GM23338 (cell line): ENCODE measurements around the gene SMAD1. TPM values are rescaled to one million over a fixed set of nuclear protein-coding genes. Genes with fewer than 3 reads are reported as not detected.

ENCODE experiments used
- ATAC-seq: fragments of 200-7000 bp; cut with Tn5 transposase; 3 replicates; pipeline ENCODE4 v1.9.1; 2020
- DNase-seq: peaks from one replicate; pipeline ENCODE4 v3.0.0-alpha.2; 2015; ENCODE audit warnings: low spot score
- H2AFZ ChIP-seq: fragments of 200-600 bp; sonication (generic); 2 replicates; pipeline ENCODE4 v1.8.0; 2016; ENCODE audit warnings: antibody characterized with exemption, mild to moderate bottlenecking, moderate library complexity
- H3F3A ChIP-seq: fragments of 200-600 bp; sonication (generic); replicated peaks from 2 replicates; pipeline ENCODE4 v1.8.0; 2017; ENCODE audit warnings: antibody characterized with exemption, mixed run types, low read depth
- H3K27ac ChIP-seq: fragments of 200-600 bp; sonication (generic); 2 replicates; pipeline ENCODE4 v1.6.1; 2016; ENCODE audit warnings: low read depth
- H3K27me3 ChIP-seq: fragments of 200-600 bp; sonication (generic); 2 replicates; pipeline ENCODE4 v1.8.0; 2016; ENCODE audit warnings: mild to moderate bottlenecking, mixed run types, moderate library complexity; ENCODE audit not compliant: insufficient read depth
- H3K36me3 ChIP-seq: fragments of 200-600 bp; sonication (generic); 2 replicates; pipeline ENCODE4 v1.8.0; 2016; ENCODE audit warnings: mild to moderate bottlenecking; ENCODE audit not compliant: insufficient read depth
- H3K4me1 ChIP-seq: fragments of 200-600 bp; sonication (generic); 2 replicates; pipeline ENCODE4 v1.8.0; 2016; ENCODE audit warnings: mild to moderate bottlenecking, moderate library complexity; ENCODE audit not compliant: insufficient read depth
- H3K4me2 ChIP-seq: fragments of 200-600 bp; sonication (generic); 2 replicates; pipeline ENCODE4 v1.7.1; 2017; ENCODE audit warnings: mixed run types
- H3K4me3 ChIP-seq: fragments of 200-600 bp; sonication (generic); 2 replicates; pipeline ENCODE4 v1.6.1; 2016; ENCODE audit warnings: mixed run types
- H3K79me2 ChIP-seq: fragments of 200-600 bp; sonication (generic); replicated peaks from 2 replicates; pipeline ENCODE4 v1.8.0; 2017; ENCODE audit warnings: mild to moderate bottlenecking; ENCODE audit not compliant: insufficient read depth
- H3K9me2 ChIP-seq: fragments of 200-600 bp; sonication (generic); 2 replicates; pipeline ENCODE4 v1.8.0; 2017; ENCODE audit not compliant: insufficient read depth
- H4K20me1 ChIP-seq: fragments of 200-600 bp; sonication (generic); replicated peaks from 2 replicates; pipeline ENCODE4 v1.8.0; 2017; ENCODE audit warnings: mild to moderate bottlenecking; ENCODE audit not compliant: insufficient read depth
- H3K27ac Mint-ChIP-seq: 2 replicates; pipeline ENCODE4 v1.8.0; 2020; ENCODE audit warnings: inconsistent platforms, mild to moderate bottlenecking, moderate library complexity, mixed read lengths
- H3K27me3 Mint-ChIP-seq: 3 replicates; pipeline ENCODE4 v1.8.0; 2022; ENCODE audit warnings: low read depth, mild to moderate bottlenecking, moderate library complexity, mixed read lengths, inconsistent platforms; ENCODE audit not compliant: insufficient read depth, poor library complexity
- H3K36me3 Mint-ChIP-seq: 3 replicates; pipeline ENCODE4 v1.8.0; 2021; ENCODE audit warnings: low read depth, mild to moderate bottlenecking, inconsistent platforms, moderate library complexity, mixed read lengths
- H3K4me1 Mint-ChIP-seq: 3 replicates; pipeline ENCODE4 v1.8.0; 2020; ENCODE audit warnings: mild to moderate bottlenecking, inconsistent platforms, mixed read lengths
- H3K4me3 Mint-ChIP-seq: 3 replicates; pipeline ENCODE4 v1.8.0; 2021; ENCODE audit warnings: moderate library complexity, mild to moderate bottlenecking, inconsistent platforms, mixed read lengths
- H3K9me3 Mint-ChIP-seq: 3 replicates; pipeline ENCODE4 v1.8.0; 2020; ENCODE audit warnings: moderate library complexity, mild to moderate bottlenecking, inconsistent platforms, mixed read lengths
- CREB1 ChIP-seq: fragments of 250-450 bp; sonication (Bioruptor Pico); IDR thresholded peaks from 2 replicates; pipeline ENCODE4 v1.5.0; 2020; ENCODE audit warnings: low read depth, mild to moderate bottlenecking, moderate library complexity
- CTCF ChIP-seq, 2 experiments: fragments of 200-600 bp in 1 of 2; sonication (generic) in 1 of 2; conservative IDR thresholded peaks; 2 replicates each; pipeline versions ENCODE4 v1.5.1 to v1.6.1; 2016 to 2017; ENCODE audit warnings: antibody characterized with exemption in 2 of 2, low read depth in 2 of 2, mild to moderate bottlenecking in 2 of 2, moderate library complexity in 1 of 2
- EZH2 ChIP-seq: fragments of 200-600 bp; sonication (generic); IDR thresholded peaks from one replicate; pipeline ENCODE4 v1.8.0; 2017; ENCODE audit warnings: antibody characterized with exemption, mild to moderate bottlenecking, low read depth; ENCODE audit not compliant: unreplicated experiment
- EZH2phosphoT487 ChIP-seq: fragments of 200-600 bp; sonication (generic); IDR thresholded peaks from one replicate; pipeline ENCODE4 v1.8.1; 2018; ENCODE audit warnings: antibody characterized with exemption; ENCODE audit not compliant: unreplicated experiment
- JUNB ChIP-seq: IDR thresholded peaks from one replicate; pipeline ENCODE4 v1.6.1; 2016; ENCODE audit warnings: antibody characterized with exemption; ENCODE audit not compliant: unreplicated experiment
- NANOG ChIP-seq: IDR thresholded peaks from 2 replicates; pipeline ENCODE4 v1.6.1; 2016; ENCODE audit warnings: antibody characterized with exemption, borderline replicate concordance
- POLR2AphosphoS5 ChIP-seq: IDR thresholded peaks from 2 replicates; pipeline ENCODE4 v1.6.1; 2016; ENCODE audit warnings: antibody characterized with exemption, low read depth
- STAT1 ChIP-seq: IDR thresholded peaks from one replicate; pipeline ENCODE4 v1.6.1; 2016; ENCODE audit warnings: antibody characterized with exemption; ENCODE audit not compliant: unreplicated experiment
- ZNF114 ChIP-seq: fragments of 250-450 bp; sonication (Bioruptor Pico); IDR thresholded peaks from 2 replicates; pipeline ENCODE4 v1.5.0; 2020; ENCODE audit warnings: mild to moderate bottlenecking, moderate library complexity
- ZNF331 ChIP-seq: fragments of 250-450 bp; sonication (Bioruptor Pico); IDR thresholded peaks from 2 replicates; pipeline ENCODE4 v1.5.0; 2020; ENCODE audit warnings: low read depth, mild to moderate bottlenecking, moderate library complexity
- polyA plus RNA-seq: library from polyadenylated mRNA; unstranded; fragments of >200 nt; fragmentation: Nextera tagmentation; extraction: Ambion mirVana; gene quantifications from 2 replicates; pipeline ENCODE4 v1.2.1, GENCODE V29; 2016
- total RNA-seq: library from RNA; depleted of rRNA; stranded (reverse); fragments of >200 nt; shearing (Covaris generic); gene quantifications from 2 replicates; pipeline ENCODE4 v1.2.3, GENCODE V29; 2014
- TF ChIP-seq, protein P1 (sequence below): IDR thresholded peaks from one replicate; pipeline ENCODE4 v1.6.1; 2018; ENCODE audit warnings: antibody characterized with exemption; ENCODE audit not compliant: unreplicated experiment
- TF ChIP-seq, protein P2 (sequence below): IDR thresholded peaks from 2 replicates; pipeline ENCODE4 v1.6.1; 2016; ENCODE audit warnings: antibody characterized with exemption
- TF ChIP-seq, protein P3 (sequence below): fragments of 250-450 bp; sonication (Bioruptor Pico); IDR thresholded peaks from 2 replicates; pipeline ENCODE4 v1.5.0; 2020; ENCODE audit warnings: mild to moderate bottlenecking, moderate library complexity

SMAD1 gene
- total and polyA plus RNA-seq, 2 experiments from 2014 or later: 19.8 to 33.6 TPM

GRCh38 chr4:145527773-145528172 is 46.1 kb downstream of the SMAD1 start:
- TF ChIP-seq ZNF114: no peak
- TF ChIP-seq, protein P1, sequence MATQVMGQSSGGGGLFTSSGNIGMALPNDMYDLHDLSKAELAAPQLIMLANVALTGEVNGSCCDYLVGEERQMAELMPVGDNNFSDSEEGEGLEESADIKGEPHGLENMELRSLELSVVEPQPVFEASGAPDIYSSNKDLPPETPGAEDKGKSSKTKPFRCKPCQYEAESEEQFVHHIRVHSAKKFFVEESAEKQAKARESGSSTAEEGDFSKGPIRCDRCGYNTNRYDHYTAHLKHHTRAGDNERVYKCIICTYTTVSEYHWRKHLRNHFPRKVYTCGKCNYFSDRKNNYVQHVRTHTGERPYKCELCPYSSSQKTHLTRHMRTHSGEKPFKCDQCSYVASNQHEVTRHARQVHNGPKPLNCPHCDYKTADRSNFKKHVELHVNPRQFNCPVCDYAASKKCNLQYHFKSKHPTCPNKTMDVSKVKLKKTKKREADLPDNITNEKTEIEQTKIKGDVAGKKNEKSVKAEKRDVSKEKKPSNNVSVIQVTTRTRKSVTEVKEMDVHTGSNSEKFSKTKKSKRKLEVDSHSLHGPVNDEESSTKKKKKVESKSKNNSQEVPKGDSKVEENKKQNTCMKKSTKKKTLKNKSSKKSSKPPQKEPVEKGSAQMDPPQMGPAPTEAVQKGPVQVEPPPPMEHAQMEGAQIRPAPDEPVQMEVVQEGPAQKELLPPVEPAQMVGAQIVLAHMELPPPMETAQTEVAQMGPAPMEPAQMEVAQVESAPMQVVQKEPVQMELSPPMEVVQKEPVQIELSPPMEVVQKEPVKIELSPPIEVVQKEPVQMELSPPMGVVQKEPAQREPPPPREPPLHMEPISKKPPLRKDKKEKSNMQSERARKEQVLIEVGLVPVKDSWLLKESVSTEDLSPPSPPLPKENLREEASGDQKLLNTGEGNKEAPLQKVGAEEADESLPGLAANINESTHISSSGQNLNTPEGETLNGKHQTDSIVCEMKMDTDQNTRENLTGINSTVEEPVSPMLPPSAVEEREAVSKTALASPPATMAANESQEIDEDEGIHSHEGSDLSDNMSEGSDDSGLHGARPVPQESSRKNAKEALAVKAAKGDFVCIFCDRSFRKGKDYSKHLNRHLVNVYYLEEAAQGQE: no peak
- TF ChIP-seq ZNF331 (CRISPR knock-in tag): no peak
- TF ChIP-seq NANOG: no peak
- TF ChIP-seq CTCF (conservative IDR thresholded peaks at IDR 0.05; ENCODE audit: low read depth in 2 of 2): no peak
- no peak for TF ChIP-seq POLR2AphosphoS5
- TF ChIP-seq, protein P2, sequence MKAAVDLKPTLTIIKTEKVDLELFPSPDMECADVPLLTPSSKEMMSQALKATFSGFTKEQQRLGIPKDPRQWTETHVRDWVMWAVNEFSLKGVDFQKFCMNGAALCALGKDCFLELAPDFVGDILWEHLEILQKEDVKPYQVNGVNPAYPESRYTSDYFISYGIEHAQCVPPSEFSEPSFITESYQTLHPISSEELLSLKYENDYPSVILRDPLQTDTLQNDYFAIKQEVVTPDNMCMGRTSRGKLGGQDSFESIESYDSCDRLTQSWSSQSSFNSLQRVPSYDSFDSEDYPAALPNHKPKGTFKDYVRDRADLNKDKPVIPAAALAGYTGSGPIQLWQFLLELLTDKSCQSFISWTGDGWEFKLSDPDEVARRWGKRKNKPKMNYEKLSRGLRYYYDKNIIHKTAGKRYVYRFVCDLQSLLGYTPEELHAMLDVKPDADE: no peak
- no peak for TF ChIP-seq EZH2phosphoT487
- TF ChIP-seq STAT1: no peak
- TF ChIP-seq, protein P3, sequence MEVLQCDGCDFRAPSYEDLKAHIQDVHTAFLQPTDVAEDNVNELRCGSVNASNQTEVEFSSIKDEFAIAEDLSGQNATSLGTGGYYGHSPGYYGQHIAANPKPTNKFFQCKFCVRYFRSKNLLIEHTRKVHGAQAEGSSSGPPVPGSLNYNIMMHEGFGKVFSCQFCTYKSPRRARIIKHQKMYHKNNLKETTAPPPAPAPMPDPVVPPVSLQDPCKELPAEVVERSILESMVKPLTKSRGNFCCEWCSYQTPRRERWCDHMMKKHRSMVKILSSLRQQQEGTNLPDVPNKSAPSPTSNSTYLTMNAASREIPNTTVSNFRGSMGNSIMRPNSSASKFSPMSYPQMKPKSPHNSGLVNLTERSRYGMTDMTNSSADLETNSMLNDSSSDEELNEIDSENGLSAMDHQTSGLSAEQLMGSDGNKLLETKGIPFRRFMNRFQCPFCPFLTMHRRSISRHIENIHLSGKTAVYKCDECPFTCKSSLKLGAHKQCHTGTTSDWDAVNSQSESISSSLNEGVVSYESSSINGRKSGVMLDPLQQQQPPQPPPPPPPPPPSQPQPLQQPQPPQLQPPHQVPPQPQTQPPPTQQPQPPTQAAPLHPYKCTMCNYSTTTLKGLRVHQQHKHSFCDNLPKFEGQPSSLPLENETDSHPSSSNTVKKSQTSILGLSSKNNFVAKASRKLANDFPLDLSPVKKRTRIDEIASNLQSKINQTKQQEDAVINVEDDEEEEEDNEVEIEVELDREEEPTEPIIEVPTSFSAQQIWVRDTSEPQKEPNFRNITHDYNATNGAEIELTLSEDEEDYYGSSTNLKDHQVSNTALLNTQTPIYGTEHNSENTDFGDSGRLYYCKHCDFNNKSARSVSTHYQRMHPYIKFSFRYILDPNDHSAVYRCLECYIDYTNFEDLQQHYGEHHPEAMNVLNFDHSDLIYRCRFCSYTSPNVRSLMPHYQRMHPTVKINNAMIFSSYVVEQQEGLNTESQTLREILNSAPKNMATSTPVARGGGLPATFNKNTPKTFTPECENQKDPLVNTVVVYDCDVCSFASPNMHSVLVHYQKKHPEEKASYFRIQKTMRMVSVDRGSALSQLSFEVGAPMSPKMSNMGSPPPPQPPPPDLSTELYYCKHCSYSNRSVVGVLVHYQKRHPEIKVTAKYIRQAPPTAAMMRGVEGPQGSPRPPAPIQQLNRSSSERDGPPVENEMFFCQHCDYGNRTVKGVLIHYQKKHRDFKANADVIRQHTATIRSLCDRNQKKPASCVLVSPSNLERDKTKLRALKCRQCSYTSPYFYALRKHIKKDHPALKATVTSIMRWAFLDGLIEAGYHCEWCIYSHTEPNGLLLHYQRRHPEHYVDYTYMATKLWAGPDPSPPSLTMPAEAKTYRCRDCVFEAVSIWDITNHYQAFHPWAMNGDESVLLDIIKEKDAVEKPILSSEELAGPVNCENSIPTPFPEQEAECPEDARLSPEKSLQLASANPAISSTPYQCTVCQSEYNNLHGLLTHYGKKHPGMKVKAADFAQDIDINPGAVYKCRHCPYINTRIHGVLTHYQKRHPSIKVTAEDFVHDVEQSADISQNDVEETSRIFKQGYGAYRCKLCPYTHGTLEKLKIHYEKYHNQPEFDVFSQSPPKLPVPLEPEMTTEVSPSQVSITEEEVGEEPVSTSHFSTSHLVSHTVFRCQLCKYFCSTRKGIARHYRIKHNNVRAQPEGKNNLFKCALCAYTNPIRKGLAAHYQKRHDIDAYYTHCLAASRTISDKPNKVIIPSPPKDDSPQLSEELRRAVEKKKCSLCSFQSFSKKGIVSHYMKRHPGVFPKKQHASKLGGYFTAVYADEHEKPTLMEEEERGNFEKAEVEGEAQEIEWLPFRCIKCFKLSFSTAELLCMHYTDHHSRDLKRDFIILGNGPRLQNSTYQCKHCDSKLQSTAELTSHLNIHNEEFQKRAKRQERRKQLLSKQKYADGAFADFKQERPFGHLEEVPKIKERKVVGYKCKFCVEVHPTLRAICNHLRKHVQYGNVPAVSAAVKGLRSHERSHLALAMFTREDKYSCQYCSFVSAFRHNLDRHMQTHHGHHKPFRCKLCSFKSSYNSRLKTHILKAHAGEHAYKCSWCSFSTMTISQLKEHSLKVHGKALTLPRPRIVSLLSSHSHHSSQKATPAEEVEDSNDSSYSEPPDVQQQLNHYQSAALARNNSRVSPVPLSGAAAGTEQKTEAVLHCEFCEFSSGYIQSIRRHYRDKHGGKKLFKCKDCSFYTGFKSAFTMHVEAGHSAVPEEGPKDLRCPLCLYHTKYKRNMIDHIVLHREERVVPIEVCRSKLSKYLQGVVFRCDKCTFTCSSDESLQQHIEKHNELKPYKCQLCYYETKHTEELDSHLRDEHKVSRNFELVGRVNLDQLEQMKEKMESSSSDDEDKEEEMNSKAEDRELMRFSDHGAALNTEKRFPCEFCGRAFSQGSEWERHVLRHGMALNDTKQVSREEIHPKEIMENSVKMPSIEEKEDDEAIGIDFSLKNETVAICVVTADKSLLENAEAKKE (CRISPR knock-in tag): no peak
- TF ChIP-seq EZH2: no peak
- TF ChIP-seq JUNB: no peak
- no peak for TF ChIP-seq CREB1
- Mint-ChIP-seq H3K4me1 (peaks cover 25% of the 10 kb centered on the region), H3K27ac (no peak overlapping the region), H3K9me3 (no peaks in the 10 kb centered on the region), H3K27me3 (no peaks in the 10 kb centered on the region), H3K36me3 (0 out of 3 replicates have a peak, but pooled peaks cover 2% of the 10 kb centered on the region), H3K4me3 (no peak overlapping the region)
- ATAC-seq (no peak), DNase-seq (no peak)
- H3K4me3 ChIP-seq: no peak overlapping the region
- H3K9me2 ChIP-seq: no peaks in the 10 kb centered on the region
- no peaks in the 10 kb centered on the region for H4K20me1 ChIP-seq
- no peak overlapping the region for H3K4me2 ChIP-seq
- no peaks in the 10 kb centered on the region for H3F3A ChIP-seq
- H2AFZ ChIP-seq: no peak overlapping the region
- H3K27me3 ChIP-seq: no peaks in the 10 kb centered on the region
- H3K4me1 ChIP-seq: peaks cover 12% of the 10 kb centered on the region
- H3K79me2 ChIP-seq: peaks cover 39% of the 10 kb centered on the region
- no peak overlapping the region for H3K27ac ChIP-seq
- no peaks in the 10 kb centered on the region for H3K36me3 ChIP-seq
